Measurements from ENCODE around the gene ZNF619.

GRCh38 chr3:40497288-40497687 is 20.4 kb downstream of the ZNF619 start:
- TF ChIP-seq POLR2A (IDR thresholded peaks at IDR 0.05; ENCODE audit: low read length), result no peak
- no peak for TF ChIP-seq GATA1 (IDR thresholded peaks at IDR 0.05; ENCODE audit: low read depth, low read length)
